ENCODE data around the gene C1QL1.

GRCh38 chr17:44967026-44967906, 837 bp downstream of the C1QL1 start:
- no peak for TF ChIP-seq FOXP2 (optimal IDR thresholded peaks at IDR 0.05; ENCODE audit: borderline replicate concordance, extremely low read depth, extremely low read length, insufficient read depth)
- no peak for TF ChIP-seq TAF1 (IDR thresholded peaks at IDR 0.05; ENCODE audit: borderline replicate concordance, insufficient read depth, low read length)
- TF ChIP-seq REST (IDR thresholded peaks at IDR 0.05; ENCODE audit: insufficient read depth in 1 of 2, low read depth in 2 of 2, low read length in 2 of 2): no peak

Measured in PFSK-1 (cell line).